HepG2 (cell line): ENCODE data around the gene LRRN2.
"Not testable (repeated sequence)": the region's sequence is repeated elsewhere in the genome, so short reads cannot be mapped to it uniquely, and the experiment has no call there.

ENCODE experiments used
- BCL6 ChIP-seq: IDR thresholded peaks from 2 replicates; pipeline ENCODE4 v1.6.1; 2016; ENCODE audit warnings: missing genetic modification reagents, missing compliant biosample characterization
- CTCF ChIP-seq: sonication (generic); formaldehyde crosslinking; IDR thresholded peaks from 2 replicates; pipeline ENCODE4 v1.5.0; 2020; ENCODE audit warnings: mild to moderate bottlenecking, missing genetic modification reagents, moderate library complexity
- FOXP1 ChIP-seq, 2 experiments: fragments of 450-650 bp in 1 of 2; IDR thresholded peaks; 2 replicates each; pipeline ENCODE4 v1.6.1; 2017 to 2018; ENCODE audit warnings: antibody characterized with exemption in 1 of 2
- HNRNPH1 ChIP-seq: fragments of 200-400 bp; formaldehyde crosslinking; optimal IDR thresholded peaks from 2 replicates; pipeline ENCODE3; 2017; ENCODE audit warnings: mild to moderate bottlenecking, low read depth, low read length
- MBNL3 ChIP-seq: fragments of 250-450 bp; sonication (Bioruptor Pico); conservative IDR thresholded peaks from 2 replicates; pipeline ENCODE4 v1.8.0; 2022; ENCODE audit warnings: mild to moderate bottlenecking, inconsistent platforms
- MED8 ChIP-seq: sonication (generic); formaldehyde crosslinking; IDR thresholded peaks from 2 replicates; pipeline ENCODE4 v1.8.1; 2023; ENCODE audit warnings: mild to moderate bottlenecking, missing genetic modification reagents; ENCODE audit not compliant: insufficient replicate concordance
- NFRKB ChIP-seq: fragments of 450-650 bp; IDR thresholded peaks from 2 replicates; pipeline ENCODE4 v1.6.1; 2017
- SP1 ChIP-seq, 2 experiments: fragments of 450-650 bp in 1 of 2; sonication (generic) in 1 of 2; formaldehyde crosslinking in 1 of 2; IDR thresholded peaks; 2 replicates each; pipeline versions ENCODE4 v1.4.0 to v1.6.1; 2016 to 2020; ENCODE audit warnings: missing genetic modification reagents in 1 of 2
- TAF1 ChIP-seq: sonication (generic); formaldehyde crosslinking; IDR thresholded peaks from 2 replicates; pipeline ENCODE4 v1.4.0; 2020; ENCODE audit warnings: missing genetic modification reagents
- ZFP36 ChIP-seq: fragments of 150-350 bp; IDR thresholded peaks from 2 replicates; pipeline ENCODE4 v1.6.1; 2018; ENCODE audit warnings: borderline replicate concordance, low read length, low read depth; ENCODE audit not compliant: partially characterized antibody
- ZNF280D ChIP-seq: sonication (generic); formaldehyde crosslinking; IDR thresholded peaks from 2 replicates; pipeline ENCODE4 v1.5.1; 2020; ENCODE audit warnings: mild to moderate bottlenecking, missing genetic modification reagents

GRCh38 chr1:204629459-204629858 lies 56.1 kb downstream of the LRRN2 start:
- TF ChIP-seq CTCF; HNRNPH1; MED8; FOXP1 (IDR thresholded peaks at IDR 0.05); FOXP1 (CRISPR knock-in tag; IDR thresholded peaks at IDR 0.05); NFRKB; SP1 (IDR thresholded peaks at IDR 0.05); SP1 (CRISPR knock-in tag; IDR thresholded peaks at IDR 0.05); MBNL3 (CRISPR knock-in tag); ZNF280D; BCL6 (CRISPR knock-in tag); TAF1 (CRISPR knock-in tag); ZFP36: not testable (repeated sequence)
